NCI-H2029 (cell line): ENCODE results near the gene USP7.
A peak's percentile ranks its signal among the peaks of the same experiment; 100 is the strongest.

Source experiments
- DNase-seq: peaks from one replicate; lab custom pipeline; 2025; lab: John Stamatoyannopoulos, UW

Gene USP7

GRCh38 chr16:8952281-8952751 is 11.4 kb downstream of the USP7 start:
- DNase-seq = no peak

GRCh38 chr16:8951447-8952280 is 12.0 kb downstream of the USP7 start:
- no peak for DNase-seq

GRCh38 chr16:8950580-8951077 is 13.1 kb downstream of the USP7 start:
- no peak for DNase-seq

- DNase-seq = no peak
These were observed 13.9 kb downstream of the USP7 start for GRCh38 chr16:8949536-8950418.

- DNase-seq = no peak
These were observed 14.9 kb downstream of the USP7 start for GRCh38 chr16:8948831-8949230.

- DNase-seq = no peak
These were observed 15.6 kb downstream of the USP7 start for GRCh38 chr16:8948069-8948593.

- DNase-seq = no peak
These were observed 17.2 kb downstream of the USP7 start for GRCh38 chr16:8946544-8946943.

- no peak for DNase-seq
These were observed 17.9 kb downstream of the USP7 start for GRCh38 chr16:8945626-8946296.

GRCh38 chr16:8943966-8944759 is 19.5 kb downstream of the USP7 start:
- DNase-seq = no peak

- DNase-seq = no peak
These were observed 20.5 kb downstream of the USP7 start for GRCh38 chr16:8943001-8943763.

GRCh38 chr16:8941718-8942344 is 21.9 kb downstream of the USP7 start:
- no peak for DNase-seq

GRCh38 chr16:8937803-8938202 is 25.9 kb downstream of the USP7 start:
- DNase-seq = no peak

GRCh38 chr16:8936421-8936820 is 27.3 kb downstream of the USP7 start:
- DNase-seq = no peak

- DNase-seq = no peak
These were observed 27.7 kb downstream of the USP7 start for GRCh38 chr16:8935989-8936388.

- no peak for DNase-seq
These were observed 29.1 kb downstream of the USP7 start for GRCh38 chr16:8934601-8935000.

- DNase-seq = no peak
These were observed 31.8 kb downstream of the USP7 start for GRCh38 chr16:8931859-8932258.

- DNase-seq = peak; percentile 21
These were observed 34.5 kb downstream of the USP7 start for GRCh38 chr16:8929086-8929748.

GRCh38 chr16:8928467-8928957 is 35.2 kb downstream of the USP7 start:
- DNase-seq = no peak

- no peak for DNase-seq
These were observed 36.9 kb downstream of the USP7 start for GRCh38 chr16:8926827-8927226.
